Measurements from ENCODE around the gene B4GALNT3. TPM values are rescaled to one million over a fixed set of nuclear protein-coding genes. Genes with fewer than 3 reads are reported as not detected.

B4GALNT3 gene
- total RNA-seq, 1 experiment from 2014 or later: 23.3 TPM

DNA sequence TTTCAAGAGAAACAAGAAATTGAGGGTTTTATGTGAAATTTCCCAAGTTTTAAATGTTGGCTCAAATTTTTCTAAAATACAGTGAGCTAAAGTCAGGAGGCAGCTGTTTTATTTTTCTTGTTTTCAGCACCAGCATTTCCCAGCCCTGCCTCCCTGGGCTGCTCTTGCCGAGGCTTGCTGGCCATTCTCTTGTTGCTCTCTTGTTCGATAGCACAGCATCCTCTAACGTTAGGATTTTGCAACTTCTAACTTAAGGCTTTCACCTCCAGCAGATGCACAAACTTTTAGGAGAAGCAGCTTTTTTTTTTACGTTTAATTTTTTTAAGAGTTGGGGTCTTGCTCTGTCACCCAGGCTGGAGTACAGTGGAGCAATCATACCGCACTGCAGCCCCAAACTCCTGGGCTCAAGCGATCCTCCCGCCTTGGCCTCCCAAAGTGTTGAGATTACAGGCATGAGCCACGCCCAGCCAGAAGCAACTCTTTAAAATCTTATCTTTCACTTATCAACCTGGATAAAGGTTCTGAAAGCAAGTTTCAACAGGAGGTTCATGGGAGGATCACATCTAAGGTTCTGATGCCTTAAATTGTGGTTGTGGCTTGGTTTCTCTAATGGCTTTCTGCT, 40.2 kb downstream of the B4GALNT3 start:
- Mint-ChIP-seq H3K4me1 (peaks cover 19% of the 10 kb centered on the region in 2 experiments), H3K9me3 (no peaks in the 10 kb centered on the region), H3K36me3 (ENCODE audit: insufficient read depth in 1 of 3, low read depth in 3 of 3) (no peaks in the 10 kb centered on the region; a peak in 1 of 7 replicates), H3K27me3 (ENCODE audit: low read depth) (no peaks in the 10 kb centered on the region), H3K27ac (peak overlapping the region in 1 of 3 experiments; percentile 80; a peak in 1 of 7 replicates), H3K4me3 (no peak overlapping the region)
- Histone ChIP-seq H3K4ac (ENCODE audit: low read depth, low read length) (no peak overlapping the region), H3K56ac (ENCODE audit: insufficient read length, low read depth, low read length) (no peak overlapping the region), H2BK5ac (ENCODE audit: insufficient read length, low read length) (no peak overlapping the region), H2BK20ac (ENCODE audit: low read depth, low read length, poor library complexity, severe bottlenecking) (no peak overlapping the region), H3K18ac (ENCODE audit: insufficient read length, low read depth, low read length) (no peak overlapping the region), H2BK120ac (ENCODE audit: low read depth, low read length, poor library complexity, severe bottlenecking) (no peak overlapping the region), H2BK12ac (ENCODE audit: insufficient read length, low read depth, low read length) (no peak overlapping the region), H3K79me2 (ENCODE audit: insufficient read depth, low read length) (no peaks in the 10 kb centered on the region), H3K79me1 (ENCODE audit: insufficient read depth, low read depth, low read length, poor library complexity, severe bottlenecking) (no peaks in the 10 kb centered on the region), H3K23ac (ENCODE audit: insufficient read length, low read depth, low read length) (no peak overlapping the region), H3K4me1 (ENCODE audit: insufficient read depth, low read length) (peaks cover 7% of the 10 kb centered on the region; the same call in 1 of the 2 replicates), H4K8ac (replicated peaks; ENCODE audit: insufficient read length, low read depth, low read length) (no peak overlapping the region), H3K14ac (ENCODE audit: insufficient read depth, low read length) (no peak overlapping the region), H4K20me1 (ENCODE audit: control insufficient read depth, insufficient read depth, insufficient read length) (no peaks in the 10 kb centered on the region), H2BK15ac (ENCODE audit: low read depth, low read length) (no peak overlapping the region), H3K9me3 (ENCODE audit: control insufficient read depth, low read depth, low read length) (no peaks in the 10 kb centered on the region), H2AK5ac (ENCODE audit: insufficient read length, low read length) (no peak overlapping the region), H3K27me3 (ENCODE audit: insufficient read depth, low read length) (no peaks in the 10 kb centered on the region), H3K23me2 (ENCODE audit: insufficient read length, low read depth, low read length, poor library complexity, severe bottlenecking) (no peaks in the 10 kb centered on the region), H4K5ac (ENCODE audit: insufficient read length, low read depth, low read length) (no peak overlapping the region), H3K4me2 (ENCODE audit: insufficient read depth, insufficient read length, low read length) (no peak overlapping the region), H4K91ac (ENCODE audit: insufficient read length, low read depth, low read length) (no peak overlapping the region), H3T11ph (ENCODE audit: low read length) (no peak overlapping the region), H2AFZ (ENCODE audit: low read length) (no peak overlapping the region), H3K9ac (ENCODE audit: extremely low read depth, insufficient read length, low read length) (no peak overlapping the region), H3K27ac (ENCODE audit: insufficient read length, low read depth, low read length) (no peak overlapping the region)
- DNase-seq: peak; percentile 21
- WGBS (ENCODE audit: extremely low coverage, insufficient read length, low lambda C conversion rate): no CpG with 5 or more reads among the region's 8 CpGs
- TF ChIP-seq, protein P1, sequence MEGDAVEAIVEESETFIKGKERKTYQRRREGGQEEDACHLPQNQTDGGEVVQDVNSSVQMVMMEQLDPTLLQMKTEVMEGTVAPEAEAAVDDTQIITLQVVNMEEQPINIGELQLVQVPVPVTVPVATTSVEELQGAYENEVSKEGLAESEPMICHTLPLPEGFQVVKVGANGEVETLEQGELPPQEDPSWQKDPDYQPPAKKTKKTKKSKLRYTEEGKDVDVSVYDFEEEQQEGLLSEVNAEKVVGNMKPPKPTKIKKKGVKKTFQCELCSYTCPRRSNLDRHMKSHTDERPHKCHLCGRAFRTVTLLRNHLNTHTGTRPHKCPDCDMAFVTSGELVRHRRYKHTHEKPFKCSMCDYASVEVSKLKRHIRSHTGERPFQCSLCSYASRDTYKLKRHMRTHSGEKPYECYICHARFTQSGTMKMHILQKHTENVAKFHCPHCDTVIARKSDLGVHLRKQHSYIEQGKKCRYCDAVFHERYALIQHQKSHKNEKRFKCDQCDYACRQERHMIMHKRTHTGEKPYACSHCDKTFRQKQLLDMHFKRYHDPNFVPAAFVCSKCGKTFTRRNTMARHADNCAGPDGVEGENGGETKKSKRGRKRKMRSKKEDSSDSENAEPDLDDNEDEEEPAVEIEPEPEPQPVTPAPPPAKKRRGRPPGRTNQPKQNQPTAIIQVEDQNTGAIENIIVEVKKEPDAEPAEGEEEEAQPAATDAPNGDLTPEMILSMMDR (conservative IDR thresholded peaks at IDR 0.05): no peak

Measured in H9 (cell line).